HG03439 (cell line): ENCODE data around the gene CAB39.

Source experiments
- ATAC-seq: cut with Tn5 transposase; IDR thresholded peaks from one replicate; pipeline ENCODE4 v1.9.1; 2021; ENCODE audit warnings: mild to moderate bottlenecking, moderate library complexity; ENCODE audit not compliant: unreplicated experiment

The CAB39 gene

GRCh38 chr2:230779607-230780006, 67.0 kb downstream of the CAB39 start:
- ATAC-seq = no peak

GRCh38 chr2:230781130-230781797, 68.6 kb downstream of the CAB39 start:
- no peak for ATAC-seq

GRCh38 chr2:230783101-230783500, 70.5 kb downstream of the CAB39 start:
- no peak for ATAC-seq

- no peak for ATAC-seq
Observed at GRCh38 chr2:230784795-230785194, 72.2 kb downstream of the CAB39 start.

GRCh38 chr2:230785346-230785745, 72.7 kb downstream of the CAB39 start:
- ATAC-seq = no peak

- ATAC-seq = no peak
Observed at GRCh38 chr2:230787101-230787500, 74.5 kb downstream of the CAB39 start.

- ATAC-seq = no peak
Observed at GRCh38 chr2:230788554-230789175, 76.0 kb downstream of the CAB39 start.

- no peak for ATAC-seq
Observed at GRCh38 chr2:230790981-230791380, 78.3 kb downstream of the CAB39 start.

GRCh38 chr2:230793572-230794359, 81.1 kb downstream of the CAB39 start:
- peak; percentile 70 for ATAC-seq

GRCh38 chr2:230794497-230794896, 81.9 kb downstream of the CAB39 start:
- no peak for ATAC-seq

- no peak for ATAC-seq
Observed at GRCh38 chr2:230795856-230796255, 83.2 kb downstream of the CAB39 start.

- ATAC-seq = no peak
Observed at GRCh38 chr2:230796280-230796862, 83.7 kb downstream of the CAB39 start.

- no peak for ATAC-seq
Observed at GRCh38 chr2:230797515-230798495, 85.2 kb downstream of the CAB39 start.

- ATAC-seq = no peak
Observed at GRCh38 chr2:230798769-230799399, 86.2 kb downstream of the CAB39 start.

GRCh38 chr2:230805353-230806017, 92.8 kb downstream of the CAB39 start:
- no peak for ATAC-seq

GRCh38 chr2:230807729-230808128, 95.1 kb downstream of the CAB39 start:
- no peak for ATAC-seq

- no peak for ATAC-seq
Observed at GRCh38 chr2:230809015-230809414, 96.4 kb downstream of the CAB39 start.

- no peak for ATAC-seq
Observed at GRCh38 chr2:230809677-230810251, 97.1 kb downstream of the CAB39 start.

GRCh38 chr2:230811508-230811907, 98.9 kb downstream of the CAB39 start:
- ATAC-seq = no peak
